Measurements from ENCODE around the gene WDFY2. TPM values are rescaled to one million over a fixed set of nuclear protein-coding genes. Genes with fewer than 3 reads are reported as not detected.

WDFY2 gene
- total RNA-seq, 6 donors from 2014 or later = 13.4 to 34.0 (median 18.8) TPM

- no peaks in the 10 kb centered on the region for H3K4me1 ChIP-seq
- H3K27ac ChIP-seq = no peak overlapping the region
- TF ChIP-seq, protein P1, sequence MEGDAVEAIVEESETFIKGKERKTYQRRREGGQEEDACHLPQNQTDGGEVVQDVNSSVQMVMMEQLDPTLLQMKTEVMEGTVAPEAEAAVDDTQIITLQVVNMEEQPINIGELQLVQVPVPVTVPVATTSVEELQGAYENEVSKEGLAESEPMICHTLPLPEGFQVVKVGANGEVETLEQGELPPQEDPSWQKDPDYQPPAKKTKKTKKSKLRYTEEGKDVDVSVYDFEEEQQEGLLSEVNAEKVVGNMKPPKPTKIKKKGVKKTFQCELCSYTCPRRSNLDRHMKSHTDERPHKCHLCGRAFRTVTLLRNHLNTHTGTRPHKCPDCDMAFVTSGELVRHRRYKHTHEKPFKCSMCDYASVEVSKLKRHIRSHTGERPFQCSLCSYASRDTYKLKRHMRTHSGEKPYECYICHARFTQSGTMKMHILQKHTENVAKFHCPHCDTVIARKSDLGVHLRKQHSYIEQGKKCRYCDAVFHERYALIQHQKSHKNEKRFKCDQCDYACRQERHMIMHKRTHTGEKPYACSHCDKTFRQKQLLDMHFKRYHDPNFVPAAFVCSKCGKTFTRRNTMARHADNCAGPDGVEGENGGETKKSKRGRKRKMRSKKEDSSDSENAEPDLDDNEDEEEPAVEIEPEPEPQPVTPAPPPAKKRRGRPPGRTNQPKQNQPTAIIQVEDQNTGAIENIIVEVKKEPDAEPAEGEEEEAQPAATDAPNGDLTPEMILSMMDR (IDR thresholded peaks at IDR 0.05) = no peak
- TF ChIP-seq POLR2AphosphoS5 (IDR thresholded peaks at IDR 0.05) (no peak), EP300 (IDR thresholded peaks at IDR 0.05) (no peak), POLR2A (IDR thresholded peaks at IDR 0.05) (no peak)
- H3K9me3 ChIP-seq = no peaks in the 10 kb centered on the region
- H3K4me3 ChIP-seq = no peak overlapping the region
- no peaks in the 10 kb centered on the region for H3K27me3 ChIP-seq
- 77 to 84% methylated on average over 6 to 9 of the region's 9 CpGs for WGBS, 2 donors
- DNase-seq = no peak
- ATAC-seq (ENCODE audit: low FRiP score in 2 of 2) = no peak
- peaks cover 0 to 6% (median 0%) of the 10 kb centered on the region in 4 donors for H3K36me3 ChIP-seq
These were observed 193.7 kb downstream of the WDFY2 start for GRCh38 chr13:51777921-51778320.

DNA sequence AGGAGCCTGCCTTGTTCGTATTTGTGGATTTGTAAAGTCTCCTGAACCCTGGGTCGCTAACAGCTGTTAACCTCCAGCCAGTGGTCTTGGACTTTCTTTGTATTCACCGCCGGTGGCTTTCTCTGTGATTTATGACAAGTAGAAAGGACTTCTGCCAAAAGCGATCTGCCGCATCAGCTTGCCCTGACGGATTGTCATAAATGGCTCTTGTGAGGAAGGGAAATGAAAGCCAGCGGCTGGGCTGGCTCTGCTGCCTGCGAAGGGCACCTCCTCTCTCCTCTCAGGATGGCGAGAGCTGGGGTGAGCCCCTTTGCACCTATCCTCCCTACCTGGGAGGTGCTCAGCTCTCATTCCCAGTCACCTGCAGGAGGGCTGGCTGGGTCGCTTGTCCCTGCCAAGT lies 194.1 kb downstream of the WDFY2 start:
- Histone ChIP-seq H3K27ac (no peak overlapping the region), H3K27me3 (no peaks in the 10 kb centered on the region), H3K36me3 (peaks cover 0 to 5% (median 0%) of the 10 kb centered on the region in 4 donors), H3K9me3 (no peaks in the 10 kb centered on the region), H3K4me1 (no peaks in the 10 kb centered on the region), H3K4me3 (no peak overlapping the region)
- DNase-seq (no peak), ATAC-seq (ENCODE audit: low FRiP score in 2 of 2) (no peak)
- 58 to 74% methylated on average over 11 of the region's 11 CpGs for WGBS, 2 donors
- TF ChIP-seq POLR2A (IDR thresholded peaks at IDR 0.05) = no peak
- no peak for TF ChIP-seq EP300 (IDR thresholded peaks at IDR 0.05)
- TF ChIP-seq, protein P1 (IDR thresholded peaks at IDR 0.05) = no peak
- no peak for TF ChIP-seq POLR2AphosphoS5 (IDR thresholded peaks at IDR 0.05)

DNA sequence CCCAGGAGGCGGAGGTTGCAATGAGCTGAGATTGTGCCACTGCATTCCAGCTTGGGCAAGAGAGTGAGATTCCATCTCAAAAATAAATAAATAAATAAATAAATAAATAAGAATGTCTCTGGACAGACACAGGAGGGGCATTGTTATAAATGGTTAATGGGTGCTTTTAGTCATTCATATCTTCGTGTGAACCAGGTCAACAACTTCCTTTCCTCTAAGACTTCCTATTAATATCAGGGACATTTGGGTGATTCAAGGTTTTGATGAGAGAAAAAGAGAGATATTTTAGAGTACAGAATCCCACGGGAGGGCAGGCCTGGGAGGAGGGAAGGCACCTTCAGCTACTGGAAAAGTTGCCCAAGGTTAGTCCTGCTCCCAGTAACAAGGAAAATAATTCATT lies 195.8 kb downstream of the WDFY2 start:
- TF ChIP-seq EP300 (IDR thresholded peaks at IDR 0.05) = no peak
- TF ChIP-seq, protein P1 (IDR thresholded peaks at IDR 0.05) = no peak
- no peak for TF ChIP-seq POLR2AphosphoS5 (IDR thresholded peaks at IDR 0.05)
- TF ChIP-seq POLR2A (IDR thresholded peaks at IDR 0.05) = no peak
- ATAC-seq (ENCODE audit: low FRiP score in 2 of 2) (no peak), DNase-seq (no peak)
- Histone ChIP-seq H3K4me3 (no peak overlapping the region), H3K27me3 (no peaks in the 10 kb centered on the region), H3K36me3 (no peaks in the 10 kb centered on the region), H3K4me1 (no peaks in the 10 kb centered on the region), H3K9me3 (no peaks in the 10 kb centered on the region), H3K27ac (no peak overlapping the region)
- WGBS, 2 donors = 67 to 75% methylated on average over 3 of the region's 3 CpGs

- ATAC-seq (ENCODE audit: low FRiP score in 2 of 2) (peak; percentile 40 to 69), DNase-seq (peak in 1 of 2 donors; percentile 59)
These were observed 197.2 kb downstream of the WDFY2 start for GRCh38 chr13:51781246-51782022.

More at GRCh38 chr13:51781246-51782022, 197.2 kb downstream of the WDFY2 start:
- H3K27me3 ChIP-seq = no peaks in the 10 kb centered on the region
- TF ChIP-seq EP300 (IDR thresholded peaks at IDR 0.05) = no peak
- no peak for TF ChIP-seq POLR2AphosphoS5 (IDR thresholded peaks at IDR 0.05)
- TF ChIP-seq, protein P1 (IDR thresholded peaks at IDR 0.05) = peak in 4 of 6 experiments; percentile 23 to 49 (median 48)
- H3K4me1 ChIP-seq = peaks cover 6 to 12% (median 8%) of the 10 kb centered on the region in 4 donors
- WGBS, 2 donors = 70 to 76% methylated on average over 15 of the region's 15 CpGs
- no peaks in the 10 kb centered on the region for H3K36me3 ChIP-seq
- H3K9me3 ChIP-seq = no peaks in the 10 kb centered on the region
- H3K4me3 ChIP-seq = no peak overlapping the region
- H3K27ac ChIP-seq = no peak overlapping the region

All from upper lobe of left lung (tissue), 6 donors.